HFFc6 (cell line): ENCODE measurements around the gene BCL2L13. TPM values are rescaled to one million over a fixed set of nuclear protein-coding genes. Genes with fewer than 3 reads are reported as not detected.

Experiments
- DNase-seq: peaks from one replicate; pipeline ENCODE4 v3.0.0-alpha.2; 2018
- H3K27ac Mint-ChIP-seq: 2 replicates; pipeline ENCODE4 v1.8.0; 2020; ENCODE audit warnings: mild to moderate bottlenecking, mixed read lengths
- H3K27me3 Mint-ChIP-seq: 2 replicates; pipeline ENCODE4 v1.8.0; 2021; ENCODE audit warnings: mild to moderate bottlenecking, moderate library complexity, mixed read lengths; ENCODE audit not compliant: insufficient read depth
- H3K36me3 Mint-ChIP-seq: 2 replicates; pipeline ENCODE4 v1.8.0; 2021; ENCODE audit warnings: low read depth, mixed read lengths
- H3K4me1 Mint-ChIP-seq: 2 replicates; pipeline ENCODE4 v1.8.0; 2020; ENCODE audit warnings: low read depth, mixed read lengths
- H3K4me3 Mint-ChIP-seq: 2 replicates; pipeline ENCODE4 v1.8.0; 2020; ENCODE audit warnings: mild to moderate bottlenecking, moderate library complexity, mixed read lengths
- H3K9me3 Mint-ChIP-seq: 2 replicates; pipeline ENCODE4 v1.8.0; 2020; ENCODE audit warnings: mild to moderate bottlenecking, mixed read lengths
- CTCF ChIP-seq: fragments of 200-600 bp; sonication (generic); IDR thresholded peaks from 2 replicates; pipeline ENCODE4 v1.5.0; 2021; ENCODE audit warnings: antibody characterized with exemption, mild to moderate bottlenecking
- total RNA-seq, 6 experiments: library from RNA; stranded (reverse); fragmentation: NEBNext Ultra II Directional; extraction: Animal tissue kit (Norgen Biotek cat#: 25700); gene quantifications; 2 replicates in 1 of 6; 3 replicates in 5 of 6; pipeline ENCODE4 v1.2.3, GENCODE V29; 2021

BCL2L13 gene
- total RNA-seq, 6 experiments from 2014 or later: 46.7 to 53.1 (median 49.7) TPM

GRCh38 chr22:17774206-17774925, 135.8 kb downstream of the BCL2L13 start, which contains the start of gene BID:
Gene BID, minus strand, starts transcription at chr22:17774469. Its CDS starts 24,353 bp downstream, at chr22:17750116.
- no peak for TF ChIP-seq CTCF
- peaks cover 8% of the 10 kb centered on the region for H3K27me3 Mint-ChIP-seq
- H3K36me3 Mint-ChIP-seq: no peaks in the 10 kb centered on the region
- H3K9me3 Mint-ChIP-seq: no peaks in the 10 kb centered on the region
- peak within 1 kb of the TSS; percentile 69 for H3K27ac Mint-ChIP-seq
- H3K4me1 Mint-ChIP-seq: peaks cover 17% of the 10 kb centered on the region
- DNase-seq: no peak
- peak within 1 kb of the TSS; percentile 92 for H3K4me3 Mint-ChIP-seq

- DNase-seq: no peak
- Mint-ChIP-seq H3K9me3 (no peaks in the 10 kb centered on the region), H3K36me3 (no peaks in the 10 kb centered on the region), H3K4me3 (peak overlapping the region; percentile 67), H3K4me1 (peaks cover 17% of the 10 kb centered on the region), H3K27me3 (peaks cover 13% of the 10 kb centered on the region), H3K27ac (no peak overlapping the region)
- TF ChIP-seq CTCF: no peak
Measured at GRCh38 chr22:17774926-17775685, 136.5 kb downstream of the BCL2L13 start.

DNA sequence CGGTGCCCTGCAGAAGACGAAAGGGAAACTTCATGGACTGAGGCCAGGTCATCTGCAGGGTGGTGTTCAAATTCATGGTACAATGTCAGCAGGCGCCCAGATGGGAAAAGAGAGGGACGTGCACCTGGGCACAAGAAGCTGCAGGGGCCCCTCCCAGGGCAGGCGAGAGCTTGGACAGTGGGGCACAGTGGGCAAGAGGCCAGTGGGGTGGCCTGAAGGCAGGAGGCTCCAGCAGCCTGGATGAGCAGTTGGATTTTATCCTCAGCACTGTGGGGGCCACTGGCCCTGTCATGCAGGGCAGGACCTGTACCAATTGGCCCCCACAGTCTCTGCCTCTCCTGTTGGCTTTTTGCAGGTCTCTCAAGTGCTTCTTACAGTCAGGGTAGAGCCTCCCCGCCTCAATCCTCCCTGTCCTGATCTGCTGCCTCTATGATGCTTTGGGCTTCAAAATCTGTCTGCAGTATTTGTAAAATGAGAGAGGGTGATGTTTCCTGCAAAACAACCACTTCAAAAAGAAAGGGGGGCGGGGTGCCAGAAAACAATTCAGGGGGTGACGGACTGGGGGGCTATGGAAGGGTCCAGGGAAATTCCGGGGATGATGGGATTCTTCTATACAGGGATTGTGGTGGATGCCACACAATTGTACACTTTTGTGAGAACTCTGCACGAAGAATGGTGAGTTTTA, 137.4 kb downstream of the BCL2L13 start:
- Mint-ChIP-seq H3K27ac (no peak overlapping the region), H3K9me3 (no peaks in the 10 kb centered on the region), H3K4me1 (peaks cover 17% of the 10 kb centered on the region), H3K4me3 (no peak overlapping the region), H3K27me3 (peaks cover 14% of the 10 kb centered on the region), H3K36me3 (no peaks in the 10 kb centered on the region)
- no peak for DNase-seq
- TF ChIP-seq CTCF: no peak

DNA sequence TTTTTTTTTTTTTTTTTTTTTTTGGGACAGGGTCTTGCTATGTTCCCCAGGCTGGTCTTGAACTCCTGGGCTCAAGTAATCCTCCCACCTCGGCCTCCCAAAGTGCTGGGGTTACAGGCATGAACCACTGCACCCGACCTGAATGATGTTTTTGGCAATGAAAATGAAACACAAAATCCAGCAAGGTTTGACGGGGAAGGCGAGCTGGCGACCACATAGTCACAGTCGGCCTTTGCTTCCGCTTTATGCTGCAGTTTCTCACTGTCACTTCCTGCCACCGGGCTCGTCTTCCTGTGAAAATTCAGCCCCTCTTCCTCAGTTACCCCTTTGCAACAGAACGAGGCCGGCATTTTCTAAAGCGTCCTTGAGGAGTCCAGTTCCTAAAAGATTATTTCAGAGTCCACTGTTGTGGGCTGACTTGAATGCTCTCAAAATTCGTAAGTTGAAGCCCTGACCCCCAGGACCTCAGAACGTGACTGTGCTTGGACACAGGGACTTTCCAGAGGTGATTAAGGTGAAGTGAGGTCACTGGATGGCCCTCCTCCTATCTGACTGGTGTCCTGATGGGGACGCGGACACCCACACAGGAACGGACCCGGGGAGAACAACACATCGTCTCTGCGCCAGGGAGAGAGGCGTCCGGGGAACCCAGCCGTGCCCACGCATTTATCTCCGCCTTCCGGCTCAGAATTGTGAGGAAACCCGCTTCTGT, 138.6 kb downstream of the BCL2L13 start:
- no peak for TF ChIP-seq CTCF
- no peaks in the 10 kb centered on the region for H3K9me3 Mint-ChIP-seq
- DNase-seq: no peak
- no peaks in the 10 kb centered on the region for H3K36me3 Mint-ChIP-seq
- H3K4me1 Mint-ChIP-seq: peaks cover 20% of the 10 kb centered on the region
- H3K27ac Mint-ChIP-seq: no peak overlapping the region
- H3K27me3 Mint-ChIP-seq: peaks cover 14% of the 10 kb centered on the region
- no peak overlapping the region for H3K4me3 Mint-ChIP-seq

GRCh38 chr22:17777717-17778044, 139.1 kb downstream of the BCL2L13 start:
- no peak overlapping the region for H3K27ac Mint-ChIP-seq
- no peak overlapping the region for H3K4me3 Mint-ChIP-seq
- no peaks in the 10 kb centered on the region for H3K9me3 Mint-ChIP-seq
- H3K4me1 Mint-ChIP-seq: peaks cover 15% of the 10 kb centered on the region
- peaks cover 14% of the 10 kb centered on the region for H3K27me3 Mint-ChIP-seq
- no peak for TF ChIP-seq CTCF
- DNase-seq: no peak
- no peaks in the 10 kb centered on the region for H3K36me3 Mint-ChIP-seq
